ENCODE results near the gene RASA3. TPM values are rescaled to one million over a fixed set of nuclear protein-coding genes. Genes with fewer than 3 reads are reported as not detected.

RASA3 gene
- total RNA-seq, 1 donor from 2014 or later: 44.8 TPM

- Mint-ChIP-seq H3K27me3 (ENCODE audit: unreplicated experiment) (no peaks in the 10 kb centered on the region), H3K4me1 (ENCODE audit: unreplicated experiment) (peaks cover 31% of the 10 kb centered on the region), H3K4me3 (ENCODE audit: unreplicated experiment) (no peak overlapping the region), H3K36me3 (ENCODE audit: unreplicated experiment) (peaks cover 11% of the 10 kb centered on the region), H3K9me3 (ENCODE audit: unreplicated experiment) (no peaks in the 10 kb centered on the region), H3K27ac (ENCODE audit: unreplicated experiment) (peak overlapping the region; percentile 61)
- no peak for TF ChIP-seq CTCF (IDR thresholded peaks at IDR 0.05)
- no peak for DNase-seq (ENCODE audit: extremely low spot score, unreplicated experiment)
Measured at GRCh38 chr13:114046431-114046975, 85.9 kb downstream of the RASA3 start.

- Mint-ChIP-seq H3K9me3 (ENCODE audit: unreplicated experiment) (no peaks in the 10 kb centered on the region), H3K36me3 (ENCODE audit: unreplicated experiment) (peaks cover 7% of the 10 kb centered on the region), H3K27me3 (ENCODE audit: unreplicated experiment) (no peaks in the 10 kb centered on the region), H3K27ac (ENCODE audit: unreplicated experiment) (peak overlapping the region; percentile 74), H3K4me3 (ENCODE audit: unreplicated experiment) (no peak overlapping the region), H3K4me1 (ENCODE audit: unreplicated experiment) (peaks cover 31% of the 10 kb centered on the region)
- DNase-seq (ENCODE audit: extremely low spot score, unreplicated experiment): no peak
- TF ChIP-seq CTCF (IDR thresholded peaks at IDR 0.05): no peak
Measured at GRCh38 chr13:114045113-114045735, 87.2 kb downstream of the RASA3 start.

- Mint-ChIP-seq H3K36me3 (ENCODE audit: unreplicated experiment) (peaks cover 7% of the 10 kb centered on the region), H3K4me3 (ENCODE audit: unreplicated experiment) (no peak overlapping the region), H3K9me3 (ENCODE audit: unreplicated experiment) (no peaks in the 10 kb centered on the region), H3K4me1 (ENCODE audit: unreplicated experiment) (peaks cover 31% of the 10 kb centered on the region), H3K27ac (ENCODE audit: unreplicated experiment) (peak overlapping the region; percentile 74), H3K27me3 (ENCODE audit: unreplicated experiment) (no peaks in the 10 kb centered on the region)
- no peak for TF ChIP-seq CTCF (IDR thresholded peaks at IDR 0.05)
- DNase-seq (ENCODE audit: extremely low spot score, unreplicated experiment): no peak
Measured at GRCh38 chr13:114044486-114044885, 87.9 kb downstream of the RASA3 start.

GRCh38 chr13:114043421-114044053 is 88.9 kb downstream of the RASA3 start:
- H3K27me3 Mint-ChIP-seq (ENCODE audit: unreplicated experiment): no peaks in the 10 kb centered on the region
- H3K27ac Mint-ChIP-seq (ENCODE audit: unreplicated experiment): peak overlapping the region; percentile 71
- H3K4me3 Mint-ChIP-seq (ENCODE audit: unreplicated experiment): no peak overlapping the region
- no peaks in the 10 kb centered on the region for H3K9me3 Mint-ChIP-seq (ENCODE audit: unreplicated experiment)
- peaks cover 7% of the 10 kb centered on the region for H3K36me3 Mint-ChIP-seq (ENCODE audit: unreplicated experiment)
- no peak for TF ChIP-seq CTCF (IDR thresholded peaks at IDR 0.05)
- no peak for DNase-seq (ENCODE audit: extremely low spot score, unreplicated experiment)
- H3K4me1 Mint-ChIP-seq (ENCODE audit: unreplicated experiment): peaks cover 31% of the 10 kb centered on the region

- H3K4me1 Mint-ChIP-seq (ENCODE audit: unreplicated experiment): peaks cover 33% of the 10 kb centered on the region
- no peak overlapping the region for H3K27ac Mint-ChIP-seq (ENCODE audit: unreplicated experiment)
- no peaks in the 10 kb centered on the region for H3K27me3 Mint-ChIP-seq (ENCODE audit: unreplicated experiment)
- no peak for TF ChIP-seq CTCF (IDR thresholded peaks at IDR 0.05)
- no peak overlapping the region for H3K4me3 Mint-ChIP-seq (ENCODE audit: unreplicated experiment)
- no peak for DNase-seq (ENCODE audit: extremely low spot score, unreplicated experiment)
- H3K36me3 Mint-ChIP-seq (ENCODE audit: unreplicated experiment): peaks cover 7% of the 10 kb centered on the region
- H3K9me3 Mint-ChIP-seq (ENCODE audit: unreplicated experiment): no peaks in the 10 kb centered on the region
Measured at GRCh38 chr13:114042066-114042815, 90.2 kb downstream of the RASA3 start.
